Gastroesophageal sphincter (tissue), 3 donors: Measurements from ENCODE around the gene APBA2.

Source experiments
- POLR2AphosphoS5 ChIP-seq: sonication (generic); formaldehyde crosslinking; IDR thresholded peaks from one replicate; pipeline ENCODE4 v1.6.1; 2017; ENCODE audit warnings: antibody characterized with exemption
- TF ChIP-seq, protein P1 (sequence below), 4 experiments: fragments of 200-600 bp in 2 of 4; fragments of 450-650 bp in 2 of 4; sonication (generic) in 1 of 4; IDR thresholded peaks; one replicate each; pipeline ENCODE4 v1.5.1; 2017 to 2019; ENCODE audit warnings: antibody characterized with exemption in 4 of 4, mild to moderate bottlenecking in 2 of 4, moderate library complexity in 2 of 4

DNA sequence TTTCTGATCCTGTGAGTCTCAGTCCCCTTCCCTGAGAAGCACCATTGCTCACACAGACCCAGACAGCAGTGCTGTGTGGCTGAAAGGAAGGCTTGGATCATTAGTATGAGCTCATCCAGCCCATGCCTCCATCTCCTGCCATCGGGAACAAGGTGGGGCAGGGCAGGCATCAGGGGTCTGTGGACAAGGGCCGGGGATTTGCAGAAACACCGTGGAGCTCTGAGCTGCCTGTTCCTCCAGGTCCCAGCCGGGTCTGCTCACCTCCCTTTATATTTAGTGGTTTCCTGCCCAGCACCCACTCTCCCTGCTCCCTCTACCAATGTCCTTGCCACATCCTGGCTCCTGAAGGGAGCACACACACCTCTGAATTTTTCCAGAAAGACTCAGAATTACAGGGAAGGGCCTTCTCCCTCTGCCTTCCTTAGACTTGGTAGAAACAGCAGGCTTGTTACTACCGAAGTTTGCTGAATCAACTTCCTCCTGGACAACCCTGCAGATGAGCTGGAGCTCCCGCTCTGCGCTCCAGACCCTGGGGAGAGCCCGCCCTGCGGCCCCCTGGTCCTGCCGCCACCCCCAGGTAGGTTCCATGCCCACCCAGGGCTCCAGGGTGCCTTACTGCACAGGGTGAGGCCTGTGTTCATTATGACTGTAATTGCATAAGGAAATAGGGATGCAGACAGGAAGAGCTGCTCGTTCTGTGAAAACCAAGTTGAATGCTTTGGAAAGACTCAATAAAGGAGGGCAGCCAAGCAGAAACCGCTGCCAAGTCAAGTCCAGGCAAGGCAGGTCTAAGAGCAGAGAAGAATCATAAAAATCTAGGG is 255.7 kb downstream of the APBA2 start:
- TF ChIP-seq, protein P1, sequence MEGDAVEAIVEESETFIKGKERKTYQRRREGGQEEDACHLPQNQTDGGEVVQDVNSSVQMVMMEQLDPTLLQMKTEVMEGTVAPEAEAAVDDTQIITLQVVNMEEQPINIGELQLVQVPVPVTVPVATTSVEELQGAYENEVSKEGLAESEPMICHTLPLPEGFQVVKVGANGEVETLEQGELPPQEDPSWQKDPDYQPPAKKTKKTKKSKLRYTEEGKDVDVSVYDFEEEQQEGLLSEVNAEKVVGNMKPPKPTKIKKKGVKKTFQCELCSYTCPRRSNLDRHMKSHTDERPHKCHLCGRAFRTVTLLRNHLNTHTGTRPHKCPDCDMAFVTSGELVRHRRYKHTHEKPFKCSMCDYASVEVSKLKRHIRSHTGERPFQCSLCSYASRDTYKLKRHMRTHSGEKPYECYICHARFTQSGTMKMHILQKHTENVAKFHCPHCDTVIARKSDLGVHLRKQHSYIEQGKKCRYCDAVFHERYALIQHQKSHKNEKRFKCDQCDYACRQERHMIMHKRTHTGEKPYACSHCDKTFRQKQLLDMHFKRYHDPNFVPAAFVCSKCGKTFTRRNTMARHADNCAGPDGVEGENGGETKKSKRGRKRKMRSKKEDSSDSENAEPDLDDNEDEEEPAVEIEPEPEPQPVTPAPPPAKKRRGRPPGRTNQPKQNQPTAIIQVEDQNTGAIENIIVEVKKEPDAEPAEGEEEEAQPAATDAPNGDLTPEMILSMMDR (IDR thresholded peaks at IDR 0.05), result no peak
- no peak for TF ChIP-seq POLR2AphosphoS5
